ENCODE results near the gene PSMB9. TPM values are rescaled to one million over a fixed set of nuclear protein-coding genes. Genes with fewer than 3 reads are reported as not detected.

Gene PSMB9
- total and polyA plus RNA-seq, 7 donors, result 10.2 to 233 (median 23.2) TPM

DNA sequence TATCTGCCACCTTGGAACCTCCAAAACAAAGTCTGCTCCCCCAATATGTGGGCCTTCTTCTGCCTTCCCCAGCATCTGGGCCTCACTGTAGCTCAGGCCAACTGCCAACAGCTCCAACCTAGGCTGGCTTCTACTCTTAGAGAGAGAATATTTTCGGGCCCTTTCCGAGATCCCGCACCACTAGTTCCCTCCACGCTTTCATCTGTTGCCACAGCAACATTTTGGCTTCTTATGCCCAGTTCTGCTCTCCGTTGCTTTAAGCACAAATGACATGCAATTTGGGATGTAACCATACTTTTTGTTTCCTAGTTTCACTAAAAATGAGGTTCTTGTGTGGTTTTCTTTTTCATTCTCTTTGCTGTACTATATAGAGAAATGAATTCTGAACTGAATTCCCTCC is 33.6 kb downstream of the PSMB9 start:
- TF ChIP-seq, protein P1, sequence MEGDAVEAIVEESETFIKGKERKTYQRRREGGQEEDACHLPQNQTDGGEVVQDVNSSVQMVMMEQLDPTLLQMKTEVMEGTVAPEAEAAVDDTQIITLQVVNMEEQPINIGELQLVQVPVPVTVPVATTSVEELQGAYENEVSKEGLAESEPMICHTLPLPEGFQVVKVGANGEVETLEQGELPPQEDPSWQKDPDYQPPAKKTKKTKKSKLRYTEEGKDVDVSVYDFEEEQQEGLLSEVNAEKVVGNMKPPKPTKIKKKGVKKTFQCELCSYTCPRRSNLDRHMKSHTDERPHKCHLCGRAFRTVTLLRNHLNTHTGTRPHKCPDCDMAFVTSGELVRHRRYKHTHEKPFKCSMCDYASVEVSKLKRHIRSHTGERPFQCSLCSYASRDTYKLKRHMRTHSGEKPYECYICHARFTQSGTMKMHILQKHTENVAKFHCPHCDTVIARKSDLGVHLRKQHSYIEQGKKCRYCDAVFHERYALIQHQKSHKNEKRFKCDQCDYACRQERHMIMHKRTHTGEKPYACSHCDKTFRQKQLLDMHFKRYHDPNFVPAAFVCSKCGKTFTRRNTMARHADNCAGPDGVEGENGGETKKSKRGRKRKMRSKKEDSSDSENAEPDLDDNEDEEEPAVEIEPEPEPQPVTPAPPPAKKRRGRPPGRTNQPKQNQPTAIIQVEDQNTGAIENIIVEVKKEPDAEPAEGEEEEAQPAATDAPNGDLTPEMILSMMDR (IDR thresholded peaks at IDR 0.05), result no peak
- no peak for TF ChIP-seq POLR2AphosphoS5 (IDR thresholded peaks at IDR 0.05)
- TF ChIP-seq EP300 (IDR thresholded peaks at IDR 0.05), result no peak
- no peak for TF ChIP-seq POLR2A (IDR thresholded peaks at IDR 0.05)
- intact Hi-C loops (cut with DNase I), result loop anchor here (2.0 kb wide), 1 partner anchor 65 kb away; the partner anchor contains the start of gene HLA-DMA
- H3K27me3 ChIP-seq, result no peaks in the 10 kb centered on the region
- 89 to 91% methylated on average over 5 of the region's 5 CpGs for WGBS, 2 donors
- peak overlapping the region in 3 of 4 donors; percentile 49 to 74 (median 67) for H3K27ac ChIP-seq
- H3K4me1 ChIP-seq, result peaks cover 0 to 22% (median 20%) of the 10 kb centered on the region in 4 donors
- H3K9me3 ChIP-seq, result no peaks in the 10 kb centered on the region
- no peak overlapping the region for H3K4me3 ChIP-seq
- no peaks in the 10 kb centered on the region for H3K36me3 ChIP-seq
- no peak for DNase-seq

GRCh38 chr6:32888576-32888975 is 34.6 kb downstream of the PSMB9 start:
- DNase-seq, result no peak
- Histone ChIP-seq H3K4me3 (no peak overlapping the region), H3K27me3 (no peaks in the 10 kb centered on the region), H3K36me3 (no peaks in the 10 kb centered on the region), H3K27ac (no peak overlapping the region), H3K9me3 (no peaks in the 10 kb centered on the region), H3K4me1 (peaks cover 0 to 25% (median 22%) of the 10 kb centered on the region in 4 donors)
- TF ChIP-seq POLR2A (IDR thresholded peaks at IDR 0.05), result no peak
- TF ChIP-seq EP300 (IDR thresholded peaks at IDR 0.05), result no peak
- TF ChIP-seq POLR2AphosphoS5 (IDR thresholded peaks at IDR 0.05), result no peak
- TF ChIP-seq, protein P1 (IDR thresholded peaks at IDR 0.05), result no peak
- WGBS, 2 donors, result 95 to 96% methylated on average over 2 of the region's 2 CpGs
- intact Hi-C loops (cut with DNase I), result no loop called here

- no peaks in the 10 kb centered on the region for H3K36me3 ChIP-seq
- no peak overlapping the region for H3K4me3 ChIP-seq
- H3K27ac ChIP-seq, result no peak overlapping the region
- H3K9me3 ChIP-seq, result no peaks in the 10 kb centered on the region
- intact Hi-C loops (cut with DNase I), result no loop called here
- DNase-seq, result no peak
- peaks cover 0 to 29% (median 24%) of the 10 kb centered on the region in 4 donors for H3K4me1 ChIP-seq
- H3K27me3 ChIP-seq, result no peaks in the 10 kb centered on the region
- TF ChIP-seq, protein P1 (IDR thresholded peaks at IDR 0.05), result no peak
- TF ChIP-seq POLR2AphosphoS5 (IDR thresholded peaks at IDR 0.05) (no peak), EP300 (IDR thresholded peaks at IDR 0.05) (no peak), POLR2A (IDR thresholded peaks at IDR 0.05) (no peak)
- WGBS, 2 donors, result 86 to 88% methylated on average over 1 of the region's 1 CpG
Measured at GRCh38 chr6:32889533-32889932, 35.5 kb downstream of the PSMB9 start.

GRCh38 chr6:32890831-32891230 is 36.8 kb downstream of the PSMB9 start:
- no peaks in the 10 kb centered on the region for H3K36me3 ChIP-seq
- no peak for DNase-seq
- intact Hi-C loops (cut with DNase I), result loop anchor here (5.0 to 10.0 kb wide), 3 partner anchors 76 to 356 kb away; partner anchors contain the start of gene BRD2
- H3K9me3 ChIP-seq, result no peaks in the 10 kb centered on the region
- H3K27me3 ChIP-seq, result no peaks in the 10 kb centered on the region
- no peak for TF ChIP-seq EP300 (IDR thresholded peaks at IDR 0.05)
- no peak for TF ChIP-seq POLR2A (IDR thresholded peaks at IDR 0.05)
- TF ChIP-seq POLR2AphosphoS5 (IDR thresholded peaks at IDR 0.05), result no peak
- peaks cover 0 to 38% (median 30%) of the 10 kb centered on the region in 4 donors for H3K4me1 ChIP-seq
- WGBS, 2 donors, result 40 to 70% methylated on average over 1 of the region's 1 CpG
- H3K4me3 ChIP-seq, result no peak overlapping the region
- H3K27ac ChIP-seq, result no peak overlapping the region

GRCh38 chr6:32894085-32895005 is 40.4 kb downstream of the PSMB9 start:
- TF ChIP-seq EP300 (IDR thresholded peaks at IDR 0.05) (no peak), POLR2AphosphoS5 (IDR thresholded peaks at IDR 0.05) (peak; percentile 75 to 91 (median 84)), POLR2A (IDR thresholded peaks at IDR 0.05) (peak in 1 of 2 donors; percentile 84)
- TF ChIP-seq, protein P1 (IDR thresholded peaks at IDR 0.05), result no peak
- WGBS, 2 donors, result 0% methylated on average over 61 of the region's 61 CpGs
- intact Hi-C loops (cut with DNase I), result loop anchor here (5.0 to 10.0 kb wide), 3 partner anchors 73 to 353 kb away; partner anchors contain the start of gene BRD2
- no peaks in the 10 kb centered on the region for H3K27me3 ChIP-seq
- peak overlapping the region; percentile 82 to 96 (median 92) for H3K27ac ChIP-seq
- DNase-seq, result peak; percentile 96
- H3K9me3 ChIP-seq, result no peaks in the 10 kb centered on the region
- H3K36me3 ChIP-seq, result no peaks in the 10 kb centered on the region
- peaks cover 0 to 25% (median 13%) of the 10 kb centered on the region in 4 donors for H3K4me1 ChIP-seq
- peak overlapping the region; percentile 55 to 75 (median 69) for H3K4me3 ChIP-seq

Data from sigmoid colon (tissue), 7 donors.